Omental fat pad (tissue), 4 donors: Measurements from ENCODE around the gene STIMATE. TPM values are rescaled to one million over a fixed set of nuclear protein-coding genes. Genes with fewer than 3 reads are reported as not detected.

Source experiments
- ATAC-seq: fragments of 150-250 bp; one replicate; pipeline ENCODE4 v1.9.1; 2016; ENCODE audit warnings: mild to moderate bottlenecking, moderate library complexity; ENCODE audit not compliant: low FRiP score
- DNase-seq: peaks from one replicate; pipeline ENCODE4 v3.0.0-alpha.2; 2019; ENCODE audit warnings: low spot score
- total RNA-seq, 4 donors: library from RNA; depleted of rRNA; stranded (reverse); fragments of >200 nt; gene quantifications; one replicate each; pipeline ENCODE4 v1.1.0, GENCODE V29; 2016
- TF ChIP-seq, protein P1 (sequence below), 3 donors: fragments of 450-650 bp; IDR thresholded peaks; one replicate each; pipeline ENCODE4 v1.5.1; 2016 to 2017; ENCODE audit warnings: antibody characterized with exemption in 3 of 3, mild to moderate bottlenecking in 3 of 3, moderate library complexity in 2 of 3

The STIMATE gene
- total RNA-seq, 4 donors from 2014 or later: 15.1 to 34.7 (median 18.8) TPM

- ATAC-seq (no peak), DNase-seq (no peak)
- TF ChIP-seq, protein P1, sequence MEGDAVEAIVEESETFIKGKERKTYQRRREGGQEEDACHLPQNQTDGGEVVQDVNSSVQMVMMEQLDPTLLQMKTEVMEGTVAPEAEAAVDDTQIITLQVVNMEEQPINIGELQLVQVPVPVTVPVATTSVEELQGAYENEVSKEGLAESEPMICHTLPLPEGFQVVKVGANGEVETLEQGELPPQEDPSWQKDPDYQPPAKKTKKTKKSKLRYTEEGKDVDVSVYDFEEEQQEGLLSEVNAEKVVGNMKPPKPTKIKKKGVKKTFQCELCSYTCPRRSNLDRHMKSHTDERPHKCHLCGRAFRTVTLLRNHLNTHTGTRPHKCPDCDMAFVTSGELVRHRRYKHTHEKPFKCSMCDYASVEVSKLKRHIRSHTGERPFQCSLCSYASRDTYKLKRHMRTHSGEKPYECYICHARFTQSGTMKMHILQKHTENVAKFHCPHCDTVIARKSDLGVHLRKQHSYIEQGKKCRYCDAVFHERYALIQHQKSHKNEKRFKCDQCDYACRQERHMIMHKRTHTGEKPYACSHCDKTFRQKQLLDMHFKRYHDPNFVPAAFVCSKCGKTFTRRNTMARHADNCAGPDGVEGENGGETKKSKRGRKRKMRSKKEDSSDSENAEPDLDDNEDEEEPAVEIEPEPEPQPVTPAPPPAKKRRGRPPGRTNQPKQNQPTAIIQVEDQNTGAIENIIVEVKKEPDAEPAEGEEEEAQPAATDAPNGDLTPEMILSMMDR (IDR thresholded peaks at IDR 0.05): no peak
Observed at GRCh38 chr3:52890735-52891134, 6.6 kb downstream of the STIMATE start.

- ATAC-seq: no peak
- TF ChIP-seq, protein P1 (IDR thresholded peaks at IDR 0.05): no peak
Observed at GRCh38 chr3:52889901-52890300, 7.4 kb downstream of the STIMATE start.

DNA sequence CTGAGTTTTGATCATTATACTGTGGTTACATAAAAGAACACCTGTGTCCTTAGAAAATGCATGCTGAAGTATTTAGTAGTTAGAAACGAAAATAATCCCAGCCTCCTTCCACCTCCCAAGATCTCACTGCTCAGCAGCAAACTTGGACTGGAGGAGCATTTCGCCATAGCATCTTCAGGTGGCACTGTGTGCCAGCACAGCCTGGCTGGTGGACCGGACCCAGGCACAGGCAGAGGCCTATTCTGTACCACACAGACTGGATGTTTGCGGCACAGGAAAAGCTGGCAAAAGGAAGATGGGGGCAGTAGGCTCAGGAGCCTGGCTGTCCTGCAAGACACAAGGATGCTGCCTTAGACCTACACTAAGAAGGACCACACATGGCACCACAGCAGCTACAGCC lies 10.2 kb downstream of the STIMATE start:
- DNase-seq (no peak), ATAC-seq (no peak)
- TF ChIP-seq, protein P1 (IDR thresholded peaks at IDR 0.05): no peak

More at GRCh38 chr3:52889901-52890300, 7.4 kb downstream of the STIMATE start:
- DNase-seq: no peak

- TF ChIP-seq, protein P1 (IDR thresholded peaks at IDR 0.05): no peak
- DNase-seq (no peak), ATAC-seq (no peak)
Observed at GRCh38 chr3:52886049-52886730, 11.2 kb downstream of the STIMATE start.

DNA sequence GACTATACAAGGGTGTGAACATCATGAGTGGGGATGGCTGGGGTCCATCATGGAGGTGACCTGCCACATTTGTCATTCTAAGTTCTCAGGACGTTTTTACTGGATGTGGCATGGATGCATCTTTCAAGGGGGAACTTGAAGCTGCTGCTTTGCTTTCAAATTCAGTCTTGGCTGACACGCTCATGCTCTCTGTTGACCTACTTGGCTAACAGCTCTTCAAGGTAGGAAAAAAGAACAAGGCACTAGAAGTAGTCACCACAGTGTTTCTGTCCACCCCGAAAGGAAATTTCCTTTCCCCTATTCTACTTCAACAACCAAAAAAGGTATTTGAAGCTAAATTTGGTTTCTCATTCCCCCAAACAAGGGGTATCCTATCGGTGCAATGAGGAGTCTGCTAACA lies 15.0 kb downstream of the STIMATE start:
- ATAC-seq (no peak), DNase-seq (no peak)
- TF ChIP-seq, protein P1 (IDR thresholded peaks at IDR 0.05): no peak

GRCh38 chr3:52881871-52882270 lies 15.5 kb downstream of the STIMATE start:
- ATAC-seq (no peak), DNase-seq (no peak)
- TF ChIP-seq, protein P1 (IDR thresholded peaks at IDR 0.05): no peak

DNA sequence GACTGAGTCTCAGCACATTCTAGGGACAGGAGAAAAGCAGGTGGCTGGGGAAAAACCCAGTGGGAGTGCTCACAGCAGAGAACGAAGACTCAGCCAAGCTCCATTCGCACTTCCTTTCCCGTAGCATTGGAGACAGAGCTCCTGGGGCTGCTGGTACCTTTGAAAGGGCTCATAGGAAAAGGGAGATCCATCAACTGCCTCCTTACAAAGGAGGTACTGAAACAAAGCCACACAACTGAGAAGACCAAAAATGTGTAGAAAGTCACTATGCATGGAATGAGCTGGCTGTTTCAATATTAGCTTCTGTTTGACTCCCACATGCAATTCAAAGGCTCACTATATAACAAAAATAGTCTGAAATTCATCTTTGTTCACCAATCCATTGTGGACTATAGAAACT lies 16.9 kb downstream of the STIMATE start:
- no peak for DNase-seq
- no peak for ATAC-seq
- TF ChIP-seq, protein P1 (IDR thresholded peaks at IDR 0.05): no peak
